ENCODE results near the gene NGB.

NGB gene

GRCh38 chr14:77260631-77261030 is 10.4 kb downstream of the NGB start:
- DNase-seq, result no peak

GRCh38 chr14:77260199-77260598 is 10.8 kb downstream of the NGB start:
- DNase-seq, result no peak

GRCh38 chr14:77259025-77259715 is 11.8 kb downstream of the NGB start:
- no peak for DNase-seq

- DNase-seq, result no peak
Measured at GRCh38 chr14:77258566-77258965, 12.4 kb downstream of the NGB start.

GRCh38 chr14:77257700-77258099 is 13.3 kb downstream of the NGB start:
- no peak for DNase-seq

GRCh38 chr14:77256694-77257093 is 14.3 kb downstream of the NGB start:
- no peak for DNase-seq

- no peak for DNase-seq
Measured at GRCh38 chr14:77253333-77254190, 17.4 kb downstream of the NGB start.

- no peak for DNase-seq
Measured at GRCh38 chr14:77251870-77252269, 19.1 kb downstream of the NGB start.

- DNase-seq, result no peak
Measured at GRCh38 chr14:77250927-77251326, 20.1 kb downstream of the NGB start.

- DNase-seq, result no peak
Measured at GRCh38 chr14:77249286-77249685, 21.7 kb downstream of the NGB start.

- DNase-seq, result no peak
Measured at GRCh38 chr14:77248666-77249065, 22.3 kb downstream of the NGB start.

GRCh38 chr14:77246784-77247183 is 24.2 kb downstream of the NGB start:
- DNase-seq, result no peak

GRCh38 chr14:77245820-77246219 is 25.2 kb downstream of the NGB start:
- no peak for DNase-seq

GRCh38 chr14:77243853-77244252 is 27.2 kb downstream of the NGB start:
- no peak for DNase-seq

- DNase-seq, result no peak
Measured at GRCh38 chr14:77242752-77243151, 28.3 kb downstream of the NGB start.

GRCh38 chr14:77241955-77242354 is 29.1 kb downstream of the NGB start:
- DNase-seq, result no peak

GRCh38 chr14:77240336-77240915 is 30.6 kb downstream of the NGB start:
- no peak for DNase-seq

- no peak for DNase-seq
Measured at GRCh38 chr14:77239412-77239811, 31.6 kb downstream of the NGB start.

- DNase-seq, result no peak
Measured at GRCh38 chr14:77238996-77239395, 32.0 kb downstream of the NGB start.

- DNase-seq, result no peak
Measured at GRCh38 chr14:77238356-77238755, 32.6 kb downstream of the NGB start.

- DNase-seq, result no peak
Measured at GRCh38 chr14:77236814-77237213, 34.2 kb downstream of the NGB start.

- DNase-seq, result no peak
Measured at GRCh38 chr14:77231721-77232120, 39.3 kb downstream of the NGB start.

GRCh38 chr14:77230914-77231313 is 40.1 kb downstream of the NGB start:
- DNase-seq, result no peak

GRCh38 chr14:77228056-77228455 is 43.0 kb downstream of the NGB start:
- no peak for DNase-seq
